Measurements from ENCODE around the gene FAM200C.
A peak's percentile ranks its signal among the peaks of the same experiment; 100 is the strongest.
"Not testable (repeated sequence)": the region's sequence is repeated elsewhere in the genome, so short reads cannot be mapped to it uniquely, and the experiment has no call there.

Gene FAM200C

DNA sequence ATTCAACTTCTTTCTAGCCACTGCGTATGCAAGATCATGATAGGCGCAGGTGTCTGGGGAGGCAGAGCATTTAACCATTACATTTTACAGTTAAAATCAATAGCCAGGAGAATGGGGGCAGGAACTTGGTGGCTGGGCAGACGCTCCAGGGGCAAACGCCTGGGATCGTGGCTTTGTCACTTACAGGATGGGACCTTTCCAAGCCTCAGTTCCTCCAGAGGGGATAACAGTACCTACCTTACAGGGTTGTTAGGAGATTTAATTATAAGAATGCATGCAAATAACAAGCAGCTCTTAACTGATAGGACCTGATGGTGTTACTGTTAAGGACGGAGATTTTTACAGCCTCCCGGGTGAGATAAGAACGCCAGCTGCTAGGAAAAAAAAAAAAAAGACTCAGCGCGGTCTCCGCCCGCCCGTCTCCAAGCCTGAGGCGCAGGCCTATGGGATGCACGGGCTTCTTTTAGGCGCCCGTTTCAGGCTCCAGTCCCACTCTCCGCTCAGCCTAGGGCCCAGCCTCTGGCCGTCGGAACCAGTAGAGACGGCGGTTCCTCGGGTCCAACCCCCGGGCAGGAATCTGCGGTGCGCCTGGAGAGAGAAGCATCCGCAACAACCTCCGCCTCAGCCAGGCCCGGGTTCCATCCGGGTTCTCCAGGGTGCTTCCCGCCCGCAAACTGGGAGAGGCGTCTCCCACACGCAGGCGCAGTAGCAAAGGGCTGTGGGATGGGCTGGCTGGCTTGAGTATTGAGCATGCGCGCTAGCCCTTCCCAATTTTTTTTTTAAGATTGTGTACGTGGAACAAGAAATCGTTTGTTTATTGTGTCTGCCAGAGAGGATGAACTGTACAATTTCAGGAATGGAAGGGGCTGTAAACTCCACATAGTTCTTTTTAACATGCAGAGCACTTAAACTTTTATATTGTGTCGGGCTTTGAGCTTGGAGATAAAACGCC is at the start of gene FAM200C:
TSS of gene FAM200C (minus strand) at position 653 of the 952 bp plus-strand sequence. CDS start 4,564 bp downstream, outside the sequence.
- DNase-seq = peak; percentile 89

DNA sequence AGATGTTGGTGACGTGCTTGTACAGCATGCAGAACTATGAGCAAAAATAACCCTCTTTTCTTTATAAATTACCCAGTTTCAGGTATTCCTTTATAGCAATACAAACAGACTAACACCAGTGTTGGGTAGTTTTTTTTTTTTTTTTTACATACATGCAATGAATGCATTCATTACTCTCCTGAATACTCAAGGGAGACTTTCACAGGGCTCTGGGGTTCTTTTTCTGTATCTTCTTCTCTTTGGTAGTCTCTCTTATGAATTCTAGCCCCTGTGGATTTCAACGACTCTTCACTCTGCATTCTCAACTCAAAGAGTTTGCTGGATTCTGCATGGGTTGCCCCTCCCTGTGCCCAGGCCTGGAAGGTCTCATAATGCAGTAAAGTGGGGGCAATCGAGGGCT is 49.6 kb upstream of the FAM200C start:
- no peak for DNase-seq

DNA sequence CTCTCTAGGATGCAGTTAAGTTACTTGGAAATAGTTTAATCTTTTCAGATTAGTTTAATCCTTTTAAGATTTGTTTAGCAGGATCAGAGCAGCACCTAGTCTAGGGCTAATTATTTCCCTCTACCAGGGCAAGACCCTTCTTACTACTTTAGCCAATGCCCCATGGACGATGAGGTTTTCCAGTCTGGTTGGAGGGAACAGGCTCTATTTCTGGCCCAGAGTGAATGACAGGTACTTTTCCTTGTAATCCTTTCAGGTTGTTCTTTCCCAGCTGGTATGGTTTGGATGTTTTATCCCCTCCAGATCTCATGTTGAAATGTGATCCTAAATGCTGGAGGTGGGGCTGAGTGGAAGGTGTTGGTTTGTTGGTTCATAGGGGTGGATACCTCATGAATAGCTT is 49.0 kb upstream of the FAM200C start:
- DNase-seq = no peak

DNA sequence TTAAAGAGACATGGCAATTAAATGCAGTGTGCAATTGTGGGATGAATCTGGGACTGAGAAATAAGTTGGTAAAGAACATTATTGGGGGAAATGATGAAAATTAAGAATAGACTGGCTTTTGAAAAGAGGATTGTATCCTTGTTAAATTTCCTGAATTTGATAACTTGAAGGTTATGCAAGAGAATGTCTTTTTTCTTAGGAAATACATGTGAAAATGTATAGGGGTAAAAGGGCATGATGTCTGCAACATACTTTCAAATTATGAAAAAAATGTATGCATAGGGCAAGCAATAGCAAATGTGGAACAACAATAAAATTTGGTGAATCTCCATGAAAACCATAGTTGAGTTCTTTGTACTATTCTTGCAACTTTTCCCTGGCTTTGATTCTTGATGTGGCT is 45.9 kb upstream of the FAM200C start:
- no peak for DNase-seq

DNA sequence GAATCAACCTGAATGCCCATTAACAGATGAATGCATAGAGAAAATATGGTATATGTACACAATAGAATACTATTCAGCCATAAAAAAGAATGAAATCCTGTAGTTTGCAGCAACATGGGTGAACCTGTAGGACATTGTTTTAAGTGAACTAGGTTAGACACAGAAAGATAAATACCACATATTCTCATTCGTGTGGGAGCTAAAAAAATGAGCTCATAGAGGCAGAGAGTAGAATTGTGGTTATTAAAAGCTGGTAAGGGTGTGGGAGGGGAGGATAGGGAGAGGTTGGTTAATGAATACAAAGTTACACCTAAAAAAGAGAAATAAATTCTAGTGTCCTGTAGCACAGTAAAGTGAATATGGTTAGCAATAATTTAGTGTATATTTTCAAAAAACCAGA is 45.3 kb upstream of the FAM200C start:
- no peak for DNase-seq

DNA sequence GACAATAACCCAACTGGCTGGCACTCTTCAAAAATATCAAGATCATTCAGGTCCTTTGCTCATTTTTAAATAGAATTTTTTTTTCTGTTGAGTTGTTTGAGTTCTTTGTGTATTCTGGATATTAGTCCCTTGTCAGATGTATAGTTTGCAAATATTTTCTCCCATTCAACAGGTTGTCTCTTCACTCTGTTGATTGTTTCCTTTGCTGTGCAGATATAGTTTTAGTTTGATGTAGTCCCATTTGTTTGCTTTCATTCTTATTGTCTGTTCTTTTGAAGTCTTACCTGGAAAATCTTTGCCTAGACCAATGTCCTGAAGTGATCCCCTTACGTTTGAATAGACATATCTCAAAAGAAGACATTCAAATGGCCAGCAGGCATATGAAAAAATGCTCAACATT is 44.6 kb upstream of the FAM200C start:
- no peak for DNase-seq

DNA sequence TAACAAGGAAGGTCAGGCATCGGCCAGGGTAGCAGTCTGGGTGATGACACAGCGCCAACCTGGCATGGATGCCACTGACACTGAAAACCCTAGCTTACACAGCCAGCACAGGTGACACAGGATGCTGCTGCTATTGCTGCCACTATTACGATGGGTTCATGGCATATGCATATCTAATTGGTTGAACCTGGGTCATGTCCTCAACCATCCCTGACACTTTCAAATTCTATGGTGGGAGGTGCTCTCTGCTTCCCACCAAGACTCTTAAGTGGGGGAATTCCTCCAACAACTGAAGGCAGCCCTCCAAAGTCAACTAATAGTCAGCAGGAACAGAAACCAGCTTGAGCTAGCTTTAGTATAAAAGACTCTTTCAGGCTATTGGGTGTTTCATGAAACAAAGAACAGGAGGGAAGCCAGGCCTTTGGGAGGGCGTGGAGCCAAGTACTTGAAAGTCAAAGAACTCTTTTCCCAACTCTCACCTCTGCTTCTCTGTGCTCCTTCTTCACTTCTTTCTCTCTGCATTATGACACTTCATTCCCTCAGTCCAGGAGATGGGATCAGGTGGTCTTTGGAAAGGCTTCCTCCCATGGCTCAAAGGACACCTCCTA is 43.1 kb upstream of the FAM200C start:
- peak; percentile 20 for DNase-seq

DNA sequence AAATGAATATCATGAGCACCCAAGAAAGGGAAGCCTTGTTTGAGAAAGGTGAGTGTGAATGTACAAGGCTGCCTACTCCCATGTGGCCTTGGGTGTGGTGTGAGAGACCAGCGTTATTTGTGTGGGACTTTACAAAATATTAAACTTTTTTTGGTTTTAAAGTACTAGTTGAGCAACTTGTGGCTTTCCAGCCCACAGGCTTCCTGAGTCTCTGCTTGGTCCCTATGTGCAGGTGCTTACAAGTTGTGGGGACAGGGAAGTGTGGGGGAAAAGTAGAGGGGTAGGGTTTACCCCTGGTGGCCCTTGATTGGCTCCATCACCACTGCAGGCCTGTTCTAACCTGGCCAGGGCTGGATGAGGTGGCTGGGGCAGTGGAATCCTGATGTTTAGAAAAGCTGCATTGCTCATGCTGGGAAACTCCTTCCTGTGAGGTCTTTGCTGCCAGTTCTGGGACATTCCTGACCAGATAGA is 41.5 kb upstream of the FAM200C start:
- DNase-seq = no peak

DNA sequence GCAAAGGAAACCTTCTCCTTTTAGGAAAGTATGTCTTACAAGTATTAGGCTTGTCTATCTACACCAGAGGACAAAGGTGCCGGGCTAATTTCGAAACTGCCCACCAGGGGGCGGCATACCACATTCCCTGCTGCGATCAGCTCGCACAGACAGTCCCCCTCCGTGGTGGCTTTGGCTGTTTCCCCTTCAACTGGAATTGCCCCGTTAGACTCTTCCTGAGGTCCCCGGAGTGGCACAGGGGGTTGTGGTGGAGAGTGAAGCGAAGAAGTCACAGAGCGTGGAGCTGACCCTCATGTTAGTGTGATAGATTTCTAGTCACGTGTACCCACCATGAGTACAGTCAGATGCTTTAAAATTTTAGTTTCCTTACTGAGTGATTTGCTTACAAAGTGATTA is 39.3 kb upstream of the FAM200C start:
- DNase-seq = peak; percentile 55

DNA sequence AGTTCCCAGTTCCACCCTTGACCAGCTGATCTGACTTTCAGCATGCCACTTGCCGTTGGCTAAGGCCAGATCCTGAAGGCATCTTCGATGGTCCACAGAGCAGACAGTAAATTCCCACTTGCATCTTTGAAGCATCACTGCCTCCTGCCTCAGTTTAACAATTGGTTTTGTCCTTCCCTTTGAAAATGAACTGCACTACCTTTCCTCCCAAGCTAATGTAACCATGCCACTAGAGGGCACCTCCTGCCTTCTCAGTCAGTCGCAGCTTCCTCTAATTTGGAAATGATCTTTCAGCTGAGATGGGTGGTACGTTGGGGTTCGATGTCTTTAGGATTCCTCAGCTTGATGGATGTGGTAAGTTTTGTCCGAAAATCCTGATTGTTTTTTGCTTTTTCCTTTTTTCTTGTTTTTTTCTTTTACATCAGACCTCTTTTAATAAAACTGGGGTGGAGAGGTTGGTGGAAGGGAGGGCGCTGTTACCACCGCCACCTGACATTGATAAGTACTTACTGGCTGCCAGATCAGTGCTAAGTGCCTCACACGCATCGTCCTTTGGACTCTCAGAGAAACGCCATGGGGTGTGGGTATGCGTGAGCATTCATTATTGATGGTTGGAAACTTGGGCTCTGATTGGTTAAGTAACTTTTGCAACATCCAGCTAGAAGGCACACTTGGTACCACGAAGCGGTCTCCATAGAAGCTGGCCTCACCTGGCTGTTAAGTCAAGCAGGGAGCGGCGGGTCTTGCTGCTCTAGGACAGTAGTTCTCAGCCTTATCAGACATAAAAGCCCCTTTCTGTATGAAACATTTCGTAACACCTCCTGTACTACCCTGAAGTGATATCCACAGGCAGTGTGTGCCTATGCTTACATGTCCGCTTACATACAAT is 38.7 kb upstream of the FAM200C start:
- DNase-seq = peak; percentile 67

DNA sequence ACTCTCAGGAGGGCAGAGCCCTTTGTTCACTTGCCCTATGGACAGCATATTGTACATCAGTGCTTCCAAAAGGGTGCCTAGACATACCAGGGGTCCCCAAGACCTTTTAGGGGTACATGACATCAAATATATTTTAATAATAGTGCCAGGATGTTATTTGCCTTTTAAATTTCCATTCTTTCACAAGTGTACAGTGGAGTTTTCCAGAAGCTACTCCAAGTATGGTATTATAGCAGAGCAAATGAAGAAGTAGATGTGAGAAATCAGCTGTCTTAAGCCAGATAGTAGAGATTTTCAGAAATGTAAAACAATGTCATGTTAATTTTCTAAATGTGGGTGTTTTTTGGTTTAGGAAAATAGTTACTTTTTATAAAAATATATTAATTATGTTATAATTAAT is 37.4 kb upstream of the FAM200C start:
- DNase-seq = no peak

DNA sequence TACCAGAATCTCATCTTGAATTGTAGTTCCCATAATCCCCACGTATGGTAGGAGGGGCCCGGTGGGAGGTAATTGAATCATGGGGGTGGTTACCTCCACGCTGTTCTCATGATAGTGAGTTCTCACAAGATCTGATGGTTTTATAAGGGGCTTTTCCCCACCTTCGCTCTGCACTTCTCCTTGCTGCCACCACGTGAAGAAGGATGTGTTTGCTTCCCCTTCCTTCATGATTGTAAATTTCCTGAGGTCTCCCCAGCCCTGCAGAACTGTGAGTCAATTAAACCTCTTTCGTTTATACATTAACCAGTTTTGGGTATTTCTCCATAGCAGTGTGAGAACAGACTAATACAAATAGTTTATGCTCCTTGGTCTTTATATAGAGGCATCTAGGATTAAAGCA is 36.8 kb upstream of the FAM200C start:
- DNase-seq = not testable (repeated sequence)

DNA sequence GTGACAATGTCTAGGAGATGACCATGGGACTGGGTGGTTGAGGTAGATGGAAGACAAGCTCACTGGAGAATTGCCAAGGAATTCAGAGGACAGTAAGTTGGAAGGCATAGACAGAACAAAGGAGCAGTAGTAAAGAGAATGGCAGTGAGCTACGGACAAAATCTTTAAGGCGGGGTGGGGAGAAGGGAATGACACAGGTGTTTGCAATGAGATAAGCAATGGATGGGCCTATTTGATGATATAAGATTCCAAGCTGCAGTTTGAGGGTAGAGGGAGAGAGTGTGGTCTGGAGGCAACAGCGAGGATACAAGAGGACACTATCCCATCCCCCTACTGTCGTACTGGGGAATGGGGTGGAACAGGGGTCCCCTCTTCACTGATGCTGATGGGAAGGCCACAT is 36.2 kb upstream of the FAM200C start:
- DNase-seq = no peak

DNA sequence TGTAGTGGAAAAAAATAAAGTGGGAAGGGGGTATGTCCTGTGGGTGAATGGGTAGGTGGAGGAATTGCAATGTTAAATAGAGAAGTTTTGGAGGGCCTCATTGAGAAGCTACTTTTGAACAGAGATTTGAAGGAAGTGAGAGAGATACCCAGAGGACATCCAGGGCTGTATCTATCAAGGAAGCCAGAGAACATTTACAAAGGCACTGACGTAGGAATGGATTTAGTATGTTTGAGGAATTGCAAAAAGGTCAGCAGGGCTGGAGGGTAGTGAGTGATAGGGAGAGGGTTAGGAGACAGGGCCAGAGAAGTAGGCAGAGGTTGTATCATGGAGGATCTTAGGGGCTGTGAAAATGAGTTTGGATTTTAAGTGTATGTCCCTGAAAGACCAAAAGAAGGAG is 35.7 kb upstream of the FAM200C start:
- no peak for DNase-seq

DNA sequence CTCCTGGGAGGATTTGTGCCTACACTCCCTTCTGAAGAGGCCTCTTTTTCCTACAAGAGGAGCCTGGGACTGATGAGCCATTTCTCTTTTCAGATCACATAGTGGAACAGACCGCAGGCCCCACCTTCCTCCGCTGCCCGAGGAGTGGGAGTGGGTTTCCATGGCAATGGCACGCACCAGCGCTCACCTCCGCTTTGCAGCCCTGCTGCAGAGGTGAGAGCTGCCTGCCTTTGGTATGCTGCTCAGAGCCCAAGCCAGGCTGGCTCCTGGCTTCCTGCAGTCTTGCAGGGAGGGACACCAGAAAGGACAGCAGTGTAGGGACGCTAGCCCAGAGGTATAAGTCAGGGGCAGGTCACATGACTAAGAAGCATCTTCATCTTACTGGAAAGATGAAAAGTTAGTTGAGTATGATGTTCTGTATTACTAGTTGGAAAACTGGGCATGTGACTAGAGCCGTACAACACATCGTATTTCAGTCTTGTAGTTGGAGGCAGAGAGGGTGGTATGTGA is 34.2 kb upstream of the FAM200C start:
- DNase-seq = peak; percentile 25

DNA sequence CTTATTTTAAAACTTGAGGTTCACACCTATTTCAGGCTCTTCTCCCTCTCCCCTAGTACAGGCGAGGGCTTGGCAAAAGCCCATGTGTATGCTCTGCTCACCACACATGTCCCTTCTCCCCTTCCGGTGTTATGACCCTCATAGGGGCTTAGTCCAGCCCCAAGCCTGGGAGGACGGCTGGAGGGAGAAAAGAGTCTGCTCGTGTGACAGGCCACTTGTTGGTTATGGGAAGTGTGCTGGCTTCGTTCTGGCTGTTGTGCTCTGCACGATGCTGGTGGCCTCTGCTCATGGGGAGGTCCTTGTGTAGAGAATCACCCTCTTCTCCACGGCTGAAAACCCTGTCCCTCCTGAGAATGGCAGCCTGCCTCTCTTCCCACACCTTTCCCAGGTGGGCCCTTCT is 32.9 kb upstream of the FAM200C start:
- no peak for DNase-seq

DNA sequence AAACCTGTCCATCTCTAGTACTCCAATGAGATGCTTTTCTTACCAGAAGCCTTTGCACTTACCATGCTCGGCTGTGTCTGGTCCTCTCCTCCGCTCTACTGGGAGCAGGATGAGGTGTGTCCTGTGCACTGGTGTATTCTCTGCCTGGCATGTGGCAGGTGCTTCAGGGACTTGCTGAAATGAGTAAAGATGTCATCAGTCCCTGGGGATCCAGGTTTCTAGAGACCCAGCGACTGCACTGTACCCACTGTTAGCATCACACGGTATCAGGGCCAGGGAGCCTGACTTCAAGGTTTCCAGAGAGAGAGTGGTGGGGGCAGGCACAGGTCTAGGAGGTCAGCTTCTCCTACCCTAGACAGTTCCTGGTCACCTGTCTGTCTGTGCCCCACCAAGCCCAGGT is 32.3 kb upstream of the FAM200C start:
- DNase-seq = no peak

DNA sequence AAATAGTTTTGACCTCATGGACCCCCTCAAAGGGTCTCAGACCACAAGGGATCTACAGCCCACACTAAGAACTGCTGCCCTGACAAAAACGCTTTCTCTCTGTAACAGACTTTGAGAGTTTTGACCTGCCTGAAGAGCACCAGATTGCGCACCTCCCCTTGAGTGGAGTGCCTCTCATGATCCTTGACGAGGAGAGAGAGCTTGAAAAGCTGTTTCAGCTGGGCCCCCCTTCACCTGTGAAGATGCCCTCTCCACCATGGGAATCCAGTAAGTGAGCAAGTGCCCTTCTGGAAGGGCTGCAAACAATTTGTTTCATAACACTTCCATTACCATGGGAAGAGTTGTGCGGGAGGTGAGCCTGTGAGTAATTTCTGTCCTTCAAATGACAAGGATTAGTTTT is 27.8 kb upstream of the FAM200C start:
- no peak for DNase-seq

DNA sequence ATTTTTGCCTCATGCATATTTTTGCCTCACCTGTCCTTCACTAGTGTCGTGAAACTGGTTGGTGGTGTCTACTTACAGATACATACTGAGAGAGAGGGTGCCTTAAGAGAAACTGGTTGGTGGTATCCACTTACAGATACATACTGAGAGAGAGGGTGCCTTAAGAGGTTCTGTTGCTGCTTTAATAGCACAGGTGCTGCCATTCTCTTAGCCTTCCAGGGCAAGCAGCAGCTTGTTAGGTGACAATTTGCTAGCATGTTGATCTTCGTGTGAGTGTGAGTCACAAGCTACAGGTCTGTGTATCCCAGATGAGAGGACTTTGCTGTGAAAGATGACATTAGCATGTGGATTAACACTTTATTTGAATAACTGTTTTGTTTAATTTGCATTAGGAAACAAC is 23.2 kb upstream of the FAM200C start:
- peak; percentile 14 for DNase-seq

DNA sequence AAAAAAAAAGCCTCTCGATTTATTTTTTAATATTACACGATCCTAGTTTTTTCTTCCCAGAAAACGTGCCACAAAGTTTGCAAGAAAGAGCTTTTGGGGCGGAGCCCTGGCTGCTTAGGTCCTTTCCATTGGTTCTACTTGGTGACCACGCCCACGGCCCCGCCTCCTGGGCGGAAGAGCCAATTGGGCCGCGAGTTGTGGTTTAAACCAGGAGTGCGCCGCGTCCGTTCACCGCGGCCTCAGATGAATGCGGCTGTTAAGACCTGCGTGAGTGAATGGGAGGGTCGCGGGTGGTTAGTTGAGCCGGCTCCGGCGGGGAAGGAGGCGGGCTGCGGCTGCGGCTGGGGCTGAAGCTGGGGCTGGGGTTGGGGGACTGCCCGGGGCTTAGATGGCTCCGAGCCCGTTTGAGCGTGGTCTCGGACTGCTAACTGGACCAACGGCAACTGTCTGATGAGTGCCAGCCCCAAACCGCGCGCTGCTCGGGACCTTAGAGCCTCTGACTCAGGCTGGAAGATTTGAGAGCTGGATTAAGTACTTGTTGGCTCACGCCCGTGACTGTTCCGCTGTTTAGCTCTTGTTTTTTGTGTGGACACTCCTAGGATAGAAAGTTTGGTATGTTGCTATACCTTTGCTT is 21.9 kb upstream of the FAM200C start, which contains the start of gene PTTG1:
TSS of gene PTTG1 (plus strand) at position 231 of the 634 bp plus-strand sequence. CDS start 458 bp downstream, outside the sequence.
- peak; percentile 85 for DNase-seq

DNA sequence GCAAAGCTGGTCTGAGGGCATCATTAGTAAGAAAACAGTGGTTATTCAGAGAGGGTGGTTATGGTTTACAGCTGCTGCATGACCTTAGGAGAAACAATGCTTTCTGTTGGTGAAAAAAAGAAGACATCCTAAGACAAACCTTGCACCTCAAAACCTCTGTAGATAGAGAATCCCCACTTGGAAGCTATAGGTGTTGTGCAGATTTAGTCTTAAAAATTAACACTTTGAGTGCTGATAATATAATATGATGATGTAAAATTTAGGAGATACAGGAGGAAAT is 20.4 kb upstream of the FAM200C start:
- DNase-seq = no peak
